DMS53 treated with DMSO at 0.1 percent for 48 hours (cell line): ENCODE results near the gene SSR1.
"Not testable (repeated sequence)": the region's sequence is repeated elsewhere in the genome, so short reads cannot be mapped to it uniquely, and the experiment has no call there.

Source experiments
- DNase-seq: peaks from one replicate; lab custom pipeline; 2025; ENCODE audit not compliant: unreplicated experiment; lab: John Stamatoyannopoulos, UW

SSR1 gene

GRCh38 chr6:7312616-7313504, at the start of gene SSR1:
SSR1 (minus strand) TSS chr6:7313199; CDS start chr6:7313120, 79 bp downstream.
- peak; percentile 95 for DNase-seq

- DNase-seq = not testable (repeated sequence)
Measured at GRCh38 chr6:7351916-7352315, 38.9 kb upstream of the SSR1 start.

DNA sequence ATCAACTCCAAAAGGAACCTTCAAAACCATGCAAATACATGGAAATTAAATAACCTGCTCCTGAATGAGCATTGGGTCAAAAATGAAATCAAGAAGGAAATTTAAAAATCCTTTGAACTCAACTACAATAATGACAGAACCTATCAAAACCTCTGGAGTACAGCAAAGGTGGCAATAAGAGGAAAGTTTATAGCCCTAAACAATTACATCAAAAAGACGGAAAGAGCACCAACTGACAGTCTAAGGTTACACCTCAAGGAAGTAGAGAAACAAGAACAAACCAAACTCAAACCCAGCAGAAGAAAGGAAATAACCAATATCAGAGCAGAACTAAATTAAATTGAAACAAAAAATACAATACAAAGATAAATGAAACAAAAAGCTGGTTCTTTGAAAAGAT, 37.6 kb upstream of the SSR1 start:
- DNase-seq = not testable (repeated sequence)

GRCh38 chr6:7347551-7347997, 34.6 kb upstream of the SSR1 start:
- DNase-seq = peak; percentile 54

DNA sequence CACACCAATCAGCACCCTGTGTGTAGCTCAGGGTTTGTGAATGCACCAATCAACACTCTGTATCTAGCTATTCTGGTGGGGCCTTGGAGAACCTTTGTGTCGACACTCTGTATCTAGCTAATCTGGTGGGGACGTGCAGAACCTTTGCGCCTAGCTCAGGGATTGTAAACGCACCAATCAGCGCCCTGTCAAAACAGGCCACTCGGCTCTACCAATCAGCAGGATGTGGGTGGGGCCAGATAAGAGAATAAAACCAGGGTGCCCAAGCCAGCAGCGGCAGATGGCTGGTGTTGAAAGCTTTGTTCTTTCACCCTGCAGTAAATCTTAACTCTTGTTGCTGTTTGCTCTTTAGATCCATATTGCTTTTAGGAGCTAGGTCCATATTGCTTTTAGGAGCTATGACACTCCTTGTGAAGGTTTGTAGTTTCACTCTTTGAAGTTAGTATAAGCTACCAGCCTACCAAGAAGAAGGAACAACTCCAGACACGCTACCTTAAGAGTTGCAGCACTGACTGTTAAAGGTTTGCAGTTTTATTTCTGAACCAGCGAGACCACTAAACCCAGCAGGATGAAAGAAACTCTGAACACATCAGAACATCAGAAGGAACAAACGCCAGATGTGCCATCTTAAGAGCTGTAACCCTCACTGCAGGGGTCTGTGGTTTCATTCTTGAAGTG, 31.9 kb upstream of the SSR1 start:
- DNase-seq = not testable (repeated sequence)

GRCh38 chr6:7343546-7344475, 30.8 kb upstream of the SSR1 start:
- no peak for DNase-seq

GRCh38 chr6:7341989-7342742, 29.2 kb upstream of the SSR1 start:
- DNase-seq = peak; percentile 96

DNA sequence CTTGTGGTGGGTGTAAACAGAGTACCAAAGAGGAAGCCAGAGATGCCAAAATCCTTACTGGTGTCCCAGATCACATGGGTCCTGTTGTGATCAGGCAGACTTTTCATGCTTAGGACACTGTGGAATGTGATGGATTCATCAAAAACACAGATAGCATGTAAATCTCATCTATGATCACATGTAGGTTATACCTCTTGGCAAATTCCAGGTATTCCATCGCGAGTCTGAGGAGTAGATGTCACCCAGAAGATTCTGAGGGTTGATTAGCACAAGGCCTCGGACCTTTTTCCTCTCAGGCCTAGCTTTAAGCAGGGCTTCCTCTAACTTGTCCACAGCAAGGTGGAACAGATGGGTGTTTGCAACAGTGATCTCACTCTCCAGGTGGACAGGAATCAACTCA, 28.3 kb upstream of the SSR1 start:
- DNase-seq = no peak

- not testable (repeated sequence) for DNase-seq
Measured at GRCh38 chr6:7339007-7339732, 26.2 kb upstream of the SSR1 start.

DNA sequence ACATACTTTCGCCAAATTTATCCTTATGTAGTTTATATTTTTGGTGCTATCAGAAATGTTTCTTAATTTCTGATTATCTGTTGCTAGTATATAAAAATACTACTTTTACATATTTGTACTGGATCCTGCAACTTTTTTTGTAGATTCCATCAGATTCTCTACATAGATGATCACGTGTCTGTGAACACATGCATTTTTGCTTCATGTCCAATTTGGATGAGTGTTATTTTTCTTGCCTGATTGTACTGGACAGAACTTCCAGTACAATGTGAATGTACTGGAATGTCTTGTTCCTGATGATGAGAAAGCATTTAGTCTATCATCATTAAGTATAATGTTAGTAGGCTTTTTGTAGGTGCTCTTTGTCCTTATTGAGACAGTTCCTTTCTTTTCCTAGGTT, 25.0 kb upstream of the SSR1 start:
- no peak for DNase-seq

- DNase-seq = no peak
Measured at GRCh38 chr6:7335519-7335918, 22.5 kb upstream of the SSR1 start.

GRCh38 chr6:7334685-7335084, 21.7 kb upstream of the SSR1 start:
- DNase-seq = no peak

DNA sequence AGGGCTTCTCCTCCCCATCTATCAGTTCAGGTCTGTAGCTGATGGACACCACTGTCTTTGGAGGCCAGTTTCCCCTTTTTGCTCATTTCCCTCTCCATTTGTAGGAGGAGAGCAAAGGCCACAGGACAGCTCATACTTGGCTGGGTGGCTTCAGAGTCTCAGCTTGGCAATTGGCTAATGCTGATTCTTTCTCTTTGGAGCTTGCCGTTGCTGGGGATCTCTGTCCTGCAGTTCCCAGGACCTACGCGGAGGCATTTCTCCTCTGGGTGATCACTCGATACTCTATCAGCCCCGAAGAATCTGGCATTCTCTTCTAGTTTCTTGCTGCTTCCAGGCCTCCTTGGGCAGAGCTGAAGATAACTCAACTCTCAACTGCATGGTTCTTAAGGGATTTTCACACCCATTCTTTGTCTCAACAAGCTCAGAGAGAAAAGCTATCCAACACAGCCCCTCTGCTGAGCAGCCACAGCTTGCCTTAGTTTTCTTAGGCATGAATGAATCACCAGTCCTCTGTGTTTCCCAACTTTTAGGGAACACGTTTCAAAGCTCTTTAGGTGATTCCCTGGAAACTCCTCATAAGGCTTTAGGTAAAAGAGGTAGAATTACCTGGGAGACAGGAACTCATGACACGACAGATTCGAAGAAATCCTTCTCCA, 19.2 kb upstream of the SSR1 start:
- no peak for DNase-seq

DNA sequence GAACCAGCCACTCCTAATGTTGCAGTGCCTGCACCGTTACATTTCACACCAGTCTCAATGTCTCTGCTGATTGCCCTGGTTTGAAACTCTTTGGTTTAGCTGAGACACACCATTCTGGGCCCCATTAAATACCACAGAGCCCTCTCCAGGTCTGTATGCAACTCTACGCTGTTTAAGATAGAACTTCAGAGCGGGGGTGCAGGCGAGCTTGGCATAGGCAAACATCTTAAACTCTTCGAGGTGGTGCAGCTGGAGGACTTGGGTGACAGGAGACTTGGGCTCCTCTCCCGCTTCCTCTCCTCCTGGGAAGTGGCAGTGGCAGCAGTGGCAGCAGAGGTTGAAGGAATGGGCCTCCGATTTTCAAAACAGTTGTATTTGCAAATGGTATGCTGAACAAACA, 18.5 kb upstream of the SSR1 start:
- DNase-seq = no peak

DNA sequence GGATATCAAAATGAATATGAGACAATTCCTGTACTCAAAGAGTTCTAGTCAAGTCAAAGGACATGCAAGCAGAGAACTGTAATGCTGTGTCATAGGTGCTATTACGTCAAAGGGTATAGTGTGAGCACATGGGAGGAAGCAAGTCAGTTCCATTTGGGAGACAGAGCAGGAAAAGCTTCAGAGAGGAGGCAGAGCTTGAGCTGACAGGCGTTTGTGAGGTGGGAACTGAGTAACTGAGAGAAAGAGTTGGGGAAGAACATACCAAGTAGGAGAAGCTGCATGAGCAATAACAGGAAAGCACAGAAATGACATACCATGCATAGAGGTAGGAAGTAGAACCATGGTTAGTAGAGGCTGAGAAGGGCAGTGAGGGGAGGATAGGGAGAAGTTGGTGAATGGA, 15.2 kb upstream of the SSR1 start:
- no peak for DNase-seq

- no peak for DNase-seq
Measured at GRCh38 chr6:7325750-7326149, 12.8 kb upstream of the SSR1 start.

GRCh38 chr6:7324520-7324919, 11.5 kb upstream of the SSR1 start:
- DNase-seq = no peak

DNA sequence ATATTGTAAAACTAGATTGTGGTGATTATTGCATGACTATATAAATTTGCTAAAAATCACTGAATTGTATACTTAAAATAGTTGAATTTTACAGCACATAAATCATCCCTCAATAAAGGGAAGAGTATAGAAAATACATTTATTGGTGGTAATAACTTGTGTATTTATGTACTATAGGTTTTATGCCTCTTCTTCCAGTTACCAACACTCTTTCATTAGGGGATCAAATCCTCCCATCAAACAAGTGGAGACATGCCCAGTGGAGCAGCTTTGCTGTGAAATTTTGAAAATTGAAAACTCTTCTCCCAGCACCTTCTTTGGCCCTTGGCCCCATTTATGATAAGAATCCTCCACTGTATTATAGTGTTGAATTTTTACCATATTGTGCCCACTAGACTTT, 10.1 kb upstream of the SSR1 start:
- no peak for DNase-seq

- not testable (repeated sequence) for DNase-seq
Measured at GRCh38 chr6:7321866-7322265, 8.9 kb upstream of the SSR1 start.
